Brain microvascular endothelial cell (primary cell): Measurements from ENCODE around the gene MIP.
A peak's percentile ranks its signal among the peaks of the same experiment; 100 is the strongest.
"Not testable (repeated sequence)": the region's sequence is repeated elsewhere in the genome, so short reads cannot be mapped to it uniquely, and the experiment has no call there.

Experiments
- DNase-seq: peaks from one replicate; pipeline ENCODE4 v3.0.0-alpha.2; 2020
- H3K27ac ChIP-seq: fragments of 250-450 bp; sonication (Bioruptor Pico); 2 replicates; pipeline ENCODE4 v1.5.1; 2020; ENCODE audit warnings: mild to moderate bottlenecking, moderate library complexity
- H3K27me3 ChIP-seq: fragments of 250-450 bp; sonication (Bioruptor Pico); replicated peaks from 2 replicates; pipeline ENCODE4 v1.5.1; 2020; ENCODE audit warnings: mild to moderate bottlenecking
- H3K36me3 ChIP-seq: fragments of 250-450 bp; sonication (Bioruptor Pico); replicated peaks from 2 replicates; pipeline ENCODE4 v1.5.1; 2020; ENCODE audit warnings: mild to moderate bottlenecking
- H3K4me3 ChIP-seq: 2 replicates; pipeline ENCODE4 v1.5.1; 2011; ENCODE audit warnings: low read depth, mild to moderate bottlenecking, control low read depth, low read length, moderate library complexity
- CTCF ChIP-seq: IDR thresholded peaks from 2 replicates; pipeline ENCODE4 v1.5.1; 2011; ENCODE audit warnings: low read depth, mild to moderate bottlenecking, moderate library complexity, low read length, control low read depth, inconsistent platforms; ENCODE audit errors: missing control alignments
- in situ Hi-C: cut with HindIII; loops from 2 replicates; pipeline ENCODE4 v1.10.0; 2017; ENCODE audit warnings: low sequenced_read_pairs, low pct_ligation_motif_present

MIP gene

GRCh38 chr12:56454557-56454956 lies at the start of gene MIP:
Gene MIP, minus strand, starts transcription at chr12:56454657. Its CDS starts 44 bp downstream, at chr12:56454613.
- Histone ChIP-seq H3K27me3 (no peaks in the 10 kb centered on the region), H3K36me3 (no peaks in the 10 kb centered on the region), H3K4me3 (no peak within 1 kb of the TSS), H3K27ac (no peak within 1 kb of the TSS)
- no peak for TF ChIP-seq CTCF
- no peak for DNase-seq
- in situ Hi-C loops: no loop called here

- H3K4me3 ChIP-seq, DNase-seq, H3K27ac ChIP-seq, H3K36me3 ChIP-seq, H3K27me3 ChIP-seq: not testable (repeated sequence)
- in situ Hi-C loops: loop anchor here (25.0 kb wide), 1 partner anchor 112 kb away; no protein-coding TSS in a partner anchor
Measured at GRCh38 chr12:56499879-56500278, 45.4 kb upstream of the MIP start.

GRCh38 chr12:56499452-56499851 lies 45.0 kb upstream of the MIP start:
- H3K4me3 ChIP-seq, H3K27me3 ChIP-seq, DNase-seq, in situ Hi-C loops, H3K36me3 ChIP-seq, H3K27ac ChIP-seq: not testable (repeated sequence)

GRCh38 chr12:56498126-56498902 lies 43.9 kb upstream of the MIP start:
- H3K27ac ChIP-seq, in situ Hi-C loops, H3K36me3 ChIP-seq, DNase-seq, H3K4me3 ChIP-seq, H3K27me3 ChIP-seq: not testable (repeated sequence)

GRCh38 chr12:56496704-56497103 lies 42.2 kb upstream of the MIP start:
- H3K27ac ChIP-seq, H3K36me3 ChIP-seq, H3K4me3 ChIP-seq, H3K27me3 ChIP-seq, in situ Hi-C loops: not testable (repeated sequence)
- peak; percentile 61 for TF ChIP-seq CTCF
- DNase-seq: peak; percentile 60

- in situ Hi-C loops, DNase-seq: not testable (repeated sequence)
Measured at GRCh38 chr12:56494481-56494880, 40.0 kb upstream of the MIP start.

GRCh38 chr12:56494106-56494415 lies 39.6 kb upstream of the MIP start:
- in situ Hi-C loops, H3K27me3 ChIP-seq, H3K36me3 ChIP-seq, H3K4me3 ChIP-seq, H3K27ac ChIP-seq, DNase-seq: not testable (repeated sequence)

More at GRCh38 chr12:56494481-56494880, 40.0 kb upstream of the MIP start:
- H3K36me3 ChIP-seq, H3K27me3 ChIP-seq, H3K27ac ChIP-seq, H3K4me3 ChIP-seq: not testable (repeated sequence)

- in situ Hi-C loops, H3K36me3 ChIP-seq, DNase-seq, H3K4me3 ChIP-seq, H3K27ac ChIP-seq: not testable (repeated sequence)
- H3K27me3 ChIP-seq: peaks cover 14% of the 10 kb centered on the region
Measured at GRCh38 chr12:56493409-56494105, 39.1 kb upstream of the MIP start.

GRCh38 chr12:56490360-56490759 lies 35.9 kb upstream of the MIP start:
- Histone ChIP-seq H3K27ac (no peak overlapping the region), H3K36me3 (no peaks in the 10 kb centered on the region), H3K4me3 (no peak overlapping the region), H3K27me3 (peaks cover 23% of the 10 kb centered on the region)
- no peak for DNase-seq
- no peak for TF ChIP-seq CTCF
- in situ Hi-C loops: no loop called here
